ENCODE measurements around the gene ORC4.
A peak's percentile ranks its signal among the peaks of the same experiment; 100 is the strongest.

ORC4 gene

GRCh38 chr2:148039783-148040182 lies 19.2 kb upstream of the ORC4 start:
- H3K36me3 ChIP-seq (ENCODE audit: control insufficient read depth, insufficient read depth, low read length, severe bottlenecking) = peaks cover 11% of the 10 kb centered on the region
- no peak for DNase-seq (ENCODE audit: low read depth)
- H3K9me3 ChIP-seq (ENCODE audit: control insufficient read depth, low read length) = no peaks in the 10 kb centered on the region
- no peaks in the 10 kb centered on the region for H3K27me3 ChIP-seq (replicated peaks; ENCODE audit: control insufficient read depth, insufficient read depth, low read length)
- H3K4me1 ChIP-seq (ENCODE audit: control insufficient read depth, insufficient read depth, low read length) = peaks cover 4% of the 10 kb centered on the region
- H3K9ac ChIP-seq (ENCODE audit: low read length) = no peak overlapping the region
- no peak overlapping the region for H3K4me3 ChIP-seq (ENCODE audit: low read length)

- H3K36me3 ChIP-seq (ENCODE audit: control insufficient read depth, insufficient read depth, low read length, severe bottlenecking) = peaks cover 4% of the 10 kb centered on the region
- no peak overlapping the region for H3K9ac ChIP-seq (ENCODE audit: low read length)
- no peaks in the 10 kb centered on the region for H3K27me3 ChIP-seq (replicated peaks; ENCODE audit: control insufficient read depth, insufficient read depth, low read length)
- no peak overlapping the region for H3K4me3 ChIP-seq (ENCODE audit: low read length)
- no peaks in the 10 kb centered on the region for H3K4me1 ChIP-seq (ENCODE audit: control insufficient read depth, insufficient read depth, low read length)
- H3K9me3 ChIP-seq (ENCODE audit: control insufficient read depth, low read length) = no peaks in the 10 kb centered on the region
- DNase-seq (ENCODE audit: low read depth) = no peak
These were observed 11.7 kb upstream of the ORC4 start for GRCh38 chr2:148032215-148032614.

GRCh38 chr2:148031152-148031551 lies 10.6 kb upstream of the ORC4 start:
- H3K9ac ChIP-seq (ENCODE audit: low read length) = no peak overlapping the region
- peaks cover 4% of the 10 kb centered on the region for H3K36me3 ChIP-seq (ENCODE audit: control insufficient read depth, insufficient read depth, low read length, severe bottlenecking)
- no peaks in the 10 kb centered on the region for H3K27me3 ChIP-seq (replicated peaks; ENCODE audit: control insufficient read depth, insufficient read depth, low read length)
- no peak overlapping the region for H3K4me3 ChIP-seq (ENCODE audit: low read length)
- DNase-seq (ENCODE audit: low read depth) = no peak
- H3K9me3 ChIP-seq (ENCODE audit: control insufficient read depth, low read length) = no peaks in the 10 kb centered on the region
- no peaks in the 10 kb centered on the region for H3K4me1 ChIP-seq (ENCODE audit: control insufficient read depth, insufficient read depth, low read length)

GRCh38 chr2:148028781-148029180 lies 8.2 kb upstream of the ORC4 start:
- no peak overlapping the region for H3K4me3 ChIP-seq (ENCODE audit: low read length)
- DNase-seq (ENCODE audit: low read depth) = no peak
- H3K27me3 ChIP-seq (replicated peaks; ENCODE audit: control insufficient read depth, insufficient read depth, low read length) = no peaks in the 10 kb centered on the region
- H3K9me3 ChIP-seq (ENCODE audit: control insufficient read depth, low read length) = no peaks in the 10 kb centered on the region
- no peak overlapping the region for H3K9ac ChIP-seq (ENCODE audit: low read length)
- no peaks in the 10 kb centered on the region for H3K36me3 ChIP-seq (ENCODE audit: control insufficient read depth, insufficient read depth, low read length, severe bottlenecking)
- peaks cover 10% of the 10 kb centered on the region for H3K4me1 ChIP-seq (ENCODE audit: control insufficient read depth, insufficient read depth, low read length)

GRCh38 chr2:148027822-148028221 lies 7.3 kb upstream of the ORC4 start:
- Histone ChIP-seq H3K4me1 (ENCODE audit: control insufficient read depth, insufficient read depth, low read length) (peaks cover 19% of the 10 kb centered on the region), H3K9ac (ENCODE audit: low read length) (no peak overlapping the region), H3K27me3 (replicated peaks; ENCODE audit: control insufficient read depth, insufficient read depth, low read length) (no peaks in the 10 kb centered on the region), H3K9me3 (ENCODE audit: control insufficient read depth, low read length) (no peaks in the 10 kb centered on the region), H3K36me3 (ENCODE audit: control insufficient read depth, insufficient read depth, low read length, severe bottlenecking) (no peaks in the 10 kb centered on the region), H3K4me3 (ENCODE audit: low read length) (no peak overlapping the region)
- peak; percentile 10 for DNase-seq (ENCODE audit: low read depth)

GRCh38 chr2:148026573-148026972 lies 6.0 kb upstream of the ORC4 start:
- no peaks in the 10 kb centered on the region for H3K27me3 ChIP-seq (replicated peaks; ENCODE audit: control insufficient read depth, insufficient read depth, low read length)
- no peaks in the 10 kb centered on the region for H3K36me3 ChIP-seq (ENCODE audit: control insufficient read depth, insufficient read depth, low read length, severe bottlenecking)
- DNase-seq (ENCODE audit: low read depth) = no peak
- H3K9ac ChIP-seq (ENCODE audit: low read length) = no peak overlapping the region
- peaks cover 24% of the 10 kb centered on the region for H3K4me1 ChIP-seq (ENCODE audit: control insufficient read depth, insufficient read depth, low read length)
- H3K4me3 ChIP-seq (ENCODE audit: low read length) = no peak overlapping the region
- H3K9me3 ChIP-seq (ENCODE audit: control insufficient read depth, low read length) = no peaks in the 10 kb centered on the region

- H3K36me3 ChIP-seq (ENCODE audit: control insufficient read depth, insufficient read depth, low read length, severe bottlenecking) = no peaks in the 10 kb centered on the region
- no peaks in the 10 kb centered on the region for H3K9me3 ChIP-seq (ENCODE audit: control insufficient read depth, low read length)
- no peak overlapping the region for H3K9ac ChIP-seq (ENCODE audit: low read length)
- H3K27me3 ChIP-seq (replicated peaks; ENCODE audit: control insufficient read depth, insufficient read depth, low read length) = no peaks in the 10 kb centered on the region
- peaks cover 34% of the 10 kb centered on the region for H3K4me1 ChIP-seq (ENCODE audit: control insufficient read depth, insufficient read depth, low read length)
- H3K4me3 ChIP-seq (ENCODE audit: low read length) = peak overlapping the region; percentile 89
- DNase-seq (ENCODE audit: low read depth) = no peak
These were observed 3.3 kb upstream of the ORC4 start for GRCh38 chr2:148023861-148024260.

- H3K36me3 ChIP-seq (ENCODE audit: control insufficient read depth, insufficient read depth, low read length, severe bottlenecking) = no peaks in the 10 kb centered on the region
- no peak for DNase-seq (ENCODE audit: low read depth)
- H3K9me3 ChIP-seq (ENCODE audit: control insufficient read depth, low read length) = no peaks in the 10 kb centered on the region
- H3K4me1 ChIP-seq (ENCODE audit: control insufficient read depth, insufficient read depth, low read length) = peaks cover 36% of the 10 kb centered on the region
- no peaks in the 10 kb centered on the region for H3K27me3 ChIP-seq (replicated peaks; ENCODE audit: control insufficient read depth, insufficient read depth, low read length)
- H3K4me3 ChIP-seq (ENCODE audit: low read length) = peak overlapping the region; percentile 89
- peak overlapping the region; percentile 96 for H3K9ac ChIP-seq (ENCODE audit: low read length)
These were observed 2.3 kb upstream of the ORC4 start for GRCh38 chr2:148022882-148023281.

GRCh38 chr2:148022351-148022750 lies 1.8 kb upstream of the ORC4 start:
- Histone ChIP-seq H3K27me3 (replicated peaks; ENCODE audit: control insufficient read depth, insufficient read depth, low read length) (no peaks in the 10 kb centered on the region), H3K4me3 (ENCODE audit: low read length) (peak overlapping the region; percentile 89), H3K36me3 (ENCODE audit: control insufficient read depth, insufficient read depth, low read length, severe bottlenecking) (no peaks in the 10 kb centered on the region), H3K4me1 (ENCODE audit: control insufficient read depth, insufficient read depth, low read length) (peaks cover 36% of the 10 kb centered on the region), H3K9me3 (ENCODE audit: control insufficient read depth, low read length) (no peaks in the 10 kb centered on the region), H3K9ac (ENCODE audit: low read length) (peak overlapping the region; percentile 96)
- DNase-seq (ENCODE audit: low read depth) = peak; percentile 27

GRCh38 chr2:148021886-148022285 lies 1.3 kb upstream of the ORC4 start:
- peak overlapping the region; percentile 89 for H3K4me3 ChIP-seq (ENCODE audit: low read length)
- H3K36me3 ChIP-seq (ENCODE audit: control insufficient read depth, insufficient read depth, low read length, severe bottlenecking) = no peaks in the 10 kb centered on the region
- peak; percentile 49 for DNase-seq (ENCODE audit: low read depth)
- peaks cover 36% of the 10 kb centered on the region for H3K4me1 ChIP-seq (ENCODE audit: control insufficient read depth, insufficient read depth, low read length)
- H3K9me3 ChIP-seq (ENCODE audit: control insufficient read depth, low read length) = no peaks in the 10 kb centered on the region
- H3K9ac ChIP-seq (ENCODE audit: low read length) = peak overlapping the region; percentile 96
- H3K27me3 ChIP-seq (replicated peaks; ENCODE audit: control insufficient read depth, insufficient read depth, low read length) = no peaks in the 10 kb centered on the region

- no peaks in the 10 kb centered on the region for H3K9me3 ChIP-seq (ENCODE audit: control insufficient read depth, low read length)
- no peaks in the 10 kb centered on the region for H3K27me3 ChIP-seq (replicated peaks; ENCODE audit: control insufficient read depth, insufficient read depth, low read length)
- peak within 1 kb of the TSS; percentile 96 for H3K9ac ChIP-seq (ENCODE audit: low read length)
- H3K36me3 ChIP-seq (ENCODE audit: control insufficient read depth, insufficient read depth, low read length, severe bottlenecking) = no peaks in the 10 kb centered on the region
- peak; percentile 73 for DNase-seq (ENCODE audit: low read depth)
- peak within 1 kb of the TSS; percentile 89 for H3K4me3 ChIP-seq (ENCODE audit: low read length)
- peaks cover 36% of the 10 kb centered on the region for H3K4me1 ChIP-seq (ENCODE audit: control insufficient read depth, insufficient read depth, low read length)
These were observed 723 bp upstream of the ORC4 start, which contains the start of gene MBD5 for GRCh38 chr2:148021059-148021861. Gene MBD5 (plus strand): TSS chr2:148021091.

- Histone ChIP-seq H3K27me3 (replicated peaks; ENCODE audit: control insufficient read depth, insufficient read depth, low read length) (no peaks in the 10 kb centered on the region), H3K4me3 (ENCODE audit: low read length) (no peak overlapping the region), H3K36me3 (ENCODE audit: control insufficient read depth, insufficient read depth, low read length, severe bottlenecking) (no peaks in the 10 kb centered on the region), H3K9ac (ENCODE audit: low read length) (no peak overlapping the region), H3K9me3 (ENCODE audit: control insufficient read depth, low read length) (no peaks in the 10 kb centered on the region), H3K4me1 (ENCODE audit: control insufficient read depth, insufficient read depth, low read length) (peaks cover 9% of the 10 kb centered on the region)
- DNase-seq (ENCODE audit: low read depth) = no peak
These were observed 5.9 kb downstream of the ORC4 start for GRCh38 chr2:148014616-148015015.
